ENCODE results near the gene CYBA.
A peak's percentile ranks its signal among the peaks of the same experiment; 100 is the strongest.

CYBA gene

GRCh38 chr16:88662222-88662842 is 11.5 kb upstream of the CYBA start:
- Histone ChIP-seq H3K27ac (peak overlapping the region; percentile 73 to 89), H3K4me3 (peak overlapping the region; percentile 96)
- no peak for TF ChIP-seq CTCF (IDR thresholded peaks at IDR 0.05)
- DNase-seq (ENCODE audit: low spot score), result no peak

GRCh38 chr16:88661468-88661867 is 10.6 kb upstream of the CYBA start:
- H3K27ac ChIP-seq, result no peak overlapping the region
- no peak for TF ChIP-seq CTCF (IDR thresholded peaks at IDR 0.05)
- no peak overlapping the region for H3K4me3 ChIP-seq
- DNase-seq (ENCODE audit: low spot score), result no peak

GRCh38 chr16:88659160-88659559 is 8.3 kb upstream of the CYBA start:
- no peak overlapping the region for H3K4me3 ChIP-seq
- H3K27ac ChIP-seq, result no peak overlapping the region
- TF ChIP-seq CTCF (IDR thresholded peaks at IDR 0.05), result no peak
- no peak for DNase-seq (ENCODE audit: low spot score)

- H3K27ac ChIP-seq, result no peak overlapping the region
Measured at GRCh38 chr16:88658714-88659113, 7.9 kb upstream of the CYBA start.

GRCh38 chr16:88657371-88657770 is 6.5 kb upstream of the CYBA start:
- no peak for TF ChIP-seq CTCF (IDR thresholded peaks at IDR 0.05)
- Histone ChIP-seq H3K4me3 (no peak overlapping the region), H3K27ac (no peak overlapping the region)
- DNase-seq (ENCODE audit: low spot score), result no peak

More at GRCh38 chr16:88658714-88659113, 7.9 kb upstream of the CYBA start:
- DNase-seq (ENCODE audit: low spot score), result no peak
- no peak for TF ChIP-seq CTCF (IDR thresholded peaks at IDR 0.05)
- H3K4me3 ChIP-seq, result no peak overlapping the region

GRCh38 chr16:88656291-88656980 is 5.6 kb upstream of the CYBA start:
- no peak for TF ChIP-seq CTCF (IDR thresholded peaks at IDR 0.05)
- DNase-seq (ENCODE audit: low spot score), result no peak
- no peak overlapping the region for H3K4me3 ChIP-seq

GRCh38 chr16:88655733-88656281 is 5.0 kb upstream of the CYBA start:
- Histone ChIP-seq H3K27ac (no peak overlapping the region), H3K4me3 (no peak overlapping the region)
- TF ChIP-seq CTCF (IDR thresholded peaks at IDR 0.05), result no peak
- no peak for DNase-seq (ENCODE audit: low spot score)

More at GRCh38 chr16:88656291-88656980, 5.6 kb upstream of the CYBA start:
- H3K27ac ChIP-seq, result no peak overlapping the region
